Measurements from ENCODE around the gene CH25H. TPM values are rescaled to one million over a fixed set of nuclear protein-coding genes. Genes with fewer than 3 reads are reported as not detected.

CH25H gene
- total RNA-seq, 2 donors from 2014 or later: 1.1 to 1.6 TPM

DNA sequence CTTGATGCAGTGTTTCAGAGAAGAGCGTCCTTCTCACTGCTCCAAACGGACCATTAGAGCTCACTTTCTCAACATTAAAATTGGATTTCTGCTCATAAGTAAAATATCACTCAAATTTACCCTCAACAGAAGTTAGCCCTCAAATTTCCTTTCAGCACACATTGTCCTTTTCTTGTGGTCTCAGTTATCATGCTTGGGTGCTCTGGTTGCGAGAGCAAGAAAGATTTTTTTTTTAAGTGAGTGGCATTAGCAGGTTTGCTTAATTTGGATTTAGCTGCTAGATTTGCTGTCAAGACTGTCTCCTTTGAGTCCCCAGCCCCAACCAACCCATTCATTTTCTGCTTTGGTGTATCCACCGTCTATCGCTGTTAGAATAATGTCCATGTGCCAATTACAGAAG is 2.6 kb upstream of the CH25H start:
- WGBS: 96% methylated on average over 5 of the region's 5 CpGs
- intact Hi-C loops (cut with DNase I): loop anchor here (5.0 kb wide), 1 partner anchor 272 kb away; no protein-coding TSS in a partner anchor
- H3K9me3 ChIP-seq: no peaks in the 10 kb centered on the region
- TF ChIP-seq, protein P1, sequence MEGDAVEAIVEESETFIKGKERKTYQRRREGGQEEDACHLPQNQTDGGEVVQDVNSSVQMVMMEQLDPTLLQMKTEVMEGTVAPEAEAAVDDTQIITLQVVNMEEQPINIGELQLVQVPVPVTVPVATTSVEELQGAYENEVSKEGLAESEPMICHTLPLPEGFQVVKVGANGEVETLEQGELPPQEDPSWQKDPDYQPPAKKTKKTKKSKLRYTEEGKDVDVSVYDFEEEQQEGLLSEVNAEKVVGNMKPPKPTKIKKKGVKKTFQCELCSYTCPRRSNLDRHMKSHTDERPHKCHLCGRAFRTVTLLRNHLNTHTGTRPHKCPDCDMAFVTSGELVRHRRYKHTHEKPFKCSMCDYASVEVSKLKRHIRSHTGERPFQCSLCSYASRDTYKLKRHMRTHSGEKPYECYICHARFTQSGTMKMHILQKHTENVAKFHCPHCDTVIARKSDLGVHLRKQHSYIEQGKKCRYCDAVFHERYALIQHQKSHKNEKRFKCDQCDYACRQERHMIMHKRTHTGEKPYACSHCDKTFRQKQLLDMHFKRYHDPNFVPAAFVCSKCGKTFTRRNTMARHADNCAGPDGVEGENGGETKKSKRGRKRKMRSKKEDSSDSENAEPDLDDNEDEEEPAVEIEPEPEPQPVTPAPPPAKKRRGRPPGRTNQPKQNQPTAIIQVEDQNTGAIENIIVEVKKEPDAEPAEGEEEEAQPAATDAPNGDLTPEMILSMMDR (IDR thresholded peaks at IDR 0.05): no peak
- TF ChIP-seq POLR2A (IDR thresholded peaks at IDR 0.05): no peak
- TF ChIP-seq POLR2AphosphoS5 (IDR thresholded peaks at IDR 0.05): no peak
- H3K27me3 ChIP-seq (replicated peaks; ENCODE audit: insufficient read depth): no peaks in the 10 kb centered on the region
- H3K4me3 ChIP-seq: no peak overlapping the region
- H3K36me3 ChIP-seq: no peaks in the 10 kb centered on the region
- H3K4me1 ChIP-seq (replicated peaks): no peaks in the 10 kb centered on the region
- H3K27ac ChIP-seq: no peak overlapping the region
- DNase-seq (ENCODE audit: low spot score): no peak

DNA sequence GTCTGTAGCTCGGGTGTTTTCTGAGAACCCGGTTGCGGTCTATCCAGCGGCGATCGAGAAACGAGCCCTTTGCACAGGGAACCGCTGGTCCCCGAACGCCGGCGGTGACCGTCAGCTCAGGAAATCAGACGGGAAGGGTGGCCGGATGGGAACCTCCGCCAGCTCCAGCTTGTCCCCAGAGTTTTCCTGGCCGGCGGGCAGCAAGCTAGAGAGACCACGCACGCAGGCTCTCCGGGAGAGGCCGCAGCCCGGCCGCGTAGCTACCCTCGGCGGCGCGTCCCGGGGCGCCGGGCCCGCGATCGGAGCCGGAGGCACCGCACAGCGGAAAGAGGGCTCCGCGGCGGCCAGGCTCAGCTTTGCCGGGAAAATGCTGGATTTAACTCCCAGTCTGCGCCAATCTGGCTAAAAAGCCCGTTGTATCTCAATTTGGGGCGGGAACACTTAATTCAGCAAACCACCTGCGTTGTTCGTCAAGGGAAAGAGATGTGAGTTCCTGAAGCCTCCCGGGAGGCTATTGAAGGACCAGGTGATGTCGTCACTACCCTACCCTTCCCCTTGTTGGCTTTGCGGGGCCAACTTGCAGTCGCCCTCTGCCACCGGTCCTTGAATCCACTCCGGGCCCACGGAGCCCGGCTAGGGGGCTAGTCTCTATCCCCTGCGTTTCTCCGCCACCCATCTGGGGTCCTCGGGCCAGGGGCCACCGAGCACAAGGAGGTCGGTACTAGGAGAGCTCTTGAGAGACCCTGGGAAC is 859 bp upstream of the CH25H start:
- no peak for TF ChIP-seq POLR2AphosphoS5 (IDR thresholded peaks at IDR 0.05)
- TF ChIP-seq, protein P1 (IDR thresholded peaks at IDR 0.05): no peak
- no peak for TF ChIP-seq POLR2A (IDR thresholded peaks at IDR 0.05)
- peak; percentile 10 for DNase-seq (ENCODE audit: low spot score)
- 11% methylated on average over 57 of the region's 60 CpGs for WGBS
- Histone ChIP-seq H3K4me3 (peak overlapping the region; percentile 32 to 40), H3K9me3 (no peaks in the 10 kb centered on the region), H3K4me1 (replicated peaks) (no peaks in the 10 kb centered on the region), H3K36me3 (no peaks in the 10 kb centered on the region), H3K27me3 (replicated peaks; ENCODE audit: insufficient read depth) (no peaks in the 10 kb centered on the region), H3K27ac (peak overlapping the region; percentile 41 to 56)
- intact Hi-C loops (cut with DNase I): loop anchor here (5.0 kb wide), 1 partner anchor 271 kb away; no protein-coding TSS in a partner anchor

DNA sequence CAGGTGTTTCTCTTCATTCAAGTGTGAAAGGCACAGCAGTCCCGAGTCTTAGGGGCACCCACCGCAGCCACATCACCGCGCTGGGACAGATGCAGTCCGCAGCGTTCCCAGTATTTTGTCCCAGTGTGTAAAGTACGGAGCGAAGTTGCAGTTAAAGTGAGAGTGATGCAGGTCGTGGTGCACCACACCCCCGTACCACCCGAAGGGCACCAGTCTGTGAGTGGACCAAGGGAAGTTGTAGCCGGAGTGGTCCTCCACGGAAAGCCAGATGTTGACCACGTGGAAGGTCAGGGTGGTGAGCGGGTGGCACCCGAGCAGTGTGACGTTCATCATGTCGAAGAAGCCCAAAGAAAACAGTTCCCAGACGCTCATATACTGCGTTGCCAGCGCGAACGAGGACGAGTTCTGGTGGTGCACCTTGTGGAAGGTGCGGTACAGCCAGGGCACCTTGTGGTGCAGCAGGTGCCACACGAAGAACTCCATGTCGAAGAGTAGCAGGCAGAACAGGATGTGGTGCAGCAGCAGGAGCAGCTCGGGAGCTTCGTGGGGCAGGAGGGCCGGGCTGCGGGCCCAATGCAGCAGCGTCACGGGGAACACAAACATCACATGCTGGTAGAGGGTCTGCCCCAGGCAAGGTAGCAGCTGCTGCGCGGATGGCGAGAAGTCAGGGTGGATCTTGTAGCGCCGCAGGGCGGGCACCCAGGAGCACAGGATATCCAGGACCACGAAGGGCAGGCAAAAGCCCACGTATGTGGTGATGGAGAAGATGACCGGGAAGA is 526 bp downstream of the CH25H start:
- no peak for TF ChIP-seq POLR2A (IDR thresholded peaks at IDR 0.05)
- TF ChIP-seq, protein P1 (IDR thresholded peaks at IDR 0.05): no peak
- no peak for TF ChIP-seq POLR2AphosphoS5 (IDR thresholded peaks at IDR 0.05)
- H3K4me3 ChIP-seq: peak overlapping the region; percentile 32 to 40
- no peaks in the 10 kb centered on the region for H3K36me3 ChIP-seq
- H3K27ac ChIP-seq: peak overlapping the region; percentile 41 to 56
- WGBS: 14% methylated on average over 41 of the region's 42 CpGs
- H3K9me3 ChIP-seq: no peaks in the 10 kb centered on the region
- intact Hi-C loops (cut with DNase I): loop anchor here (5.0 kb wide), 1 partner anchor 269 kb away; no protein-coding TSS in a partner anchor
- no peaks in the 10 kb centered on the region for H3K27me3 ChIP-seq (replicated peaks; ENCODE audit: insufficient read depth)
- H3K4me1 ChIP-seq (replicated peaks): no peaks in the 10 kb centered on the region
- peak; percentile 13 for DNase-seq (ENCODE audit: low spot score)

DNA sequence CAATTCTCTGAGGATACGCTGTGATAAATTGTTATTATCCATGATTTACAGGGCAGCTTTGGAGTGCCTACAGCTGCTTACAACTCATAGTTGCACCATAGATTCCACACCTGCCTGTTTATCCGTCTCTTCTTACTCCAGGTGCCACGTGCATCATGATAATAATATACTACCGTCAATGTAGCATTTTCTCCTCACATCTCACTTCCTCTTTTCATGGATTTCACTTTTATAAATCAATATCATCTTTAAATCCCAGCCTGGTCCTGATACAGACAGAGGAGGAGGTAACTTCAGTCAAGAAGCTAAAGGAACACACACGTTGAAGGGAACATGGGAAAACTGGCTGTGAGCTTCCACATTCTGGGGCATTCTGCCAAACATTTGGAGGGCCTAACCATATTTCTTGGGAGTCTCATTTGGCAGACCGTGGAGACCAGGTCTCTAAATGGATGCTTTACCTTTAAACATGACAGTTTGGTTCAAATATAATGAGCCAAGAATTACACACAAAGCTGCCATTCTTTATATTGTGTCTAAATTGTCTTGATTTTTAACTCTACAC is 2.4 kb downstream of the CH25H start:
- no peaks in the 10 kb centered on the region for H3K9me3 ChIP-seq
- H3K4me1 ChIP-seq (replicated peaks): no peaks in the 10 kb centered on the region
- no peak overlapping the region for H3K4me3 ChIP-seq
- DNase-seq (ENCODE audit: low spot score): no peak
- intact Hi-C loops (cut with DNase I): loop anchor here (5.0 kb wide), 1 partner anchor 267 kb away; no protein-coding TSS in a partner anchor
- TF ChIP-seq POLR2A (IDR thresholded peaks at IDR 0.05) (no peak), POLR2AphosphoS5 (IDR thresholded peaks at IDR 0.05) (no peak)
- TF ChIP-seq, protein P1 (IDR thresholded peaks at IDR 0.05): no peak
- 65% methylated on average over 6 of the region's 6 CpGs for WGBS
- H3K36me3 ChIP-seq: no peaks in the 10 kb centered on the region
- H3K27ac ChIP-seq: no peak overlapping the region
- no peaks in the 10 kb centered on the region for H3K27me3 ChIP-seq (replicated peaks; ENCODE audit: insufficient read depth)

Data from prostate gland (tissue), 2 donors.